ENCODE results near the gene TMEM163. TPM values are rescaled to one million over a fixed set of nuclear protein-coding genes. Genes with fewer than 3 reads are reported as not detected.
"Not testable (repeated sequence)": the region's sequence is repeated elsewhere in the genome, so short reads cannot be mapped to it uniquely, and the experiment has no call there.

Gene TMEM163
- total RNA-seq, 4 donors from 2014 or later = 0.27 to 4.7 (median 1.1) TPM

DNA sequence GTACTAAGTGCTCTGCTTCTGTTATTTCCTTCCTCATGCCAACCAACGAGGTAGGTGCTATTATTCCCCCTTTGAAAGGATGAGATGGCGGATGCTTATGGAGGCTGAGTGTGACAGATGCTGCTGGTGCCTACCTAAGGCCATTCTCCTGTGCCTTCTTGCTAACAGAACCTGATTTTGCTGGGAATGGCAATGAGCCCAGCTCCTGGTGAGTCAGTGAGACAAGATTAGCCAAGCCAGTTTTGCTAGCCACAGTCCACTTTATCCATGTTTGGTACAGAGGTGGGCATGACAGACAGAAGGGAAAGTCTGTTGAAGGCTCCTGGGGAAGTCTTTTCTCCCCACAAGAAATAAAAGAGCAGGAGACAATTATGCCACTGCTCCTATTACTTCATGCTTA is 43.7 kb upstream of the TMEM163 start:
- no peaks in the 10 kb centered on the region for H3K4me1 ChIP-seq
- no peak for TF ChIP-seq POLR2A (IDR thresholded peaks at IDR 0.05)
- TF ChIP-seq, protein P1, sequence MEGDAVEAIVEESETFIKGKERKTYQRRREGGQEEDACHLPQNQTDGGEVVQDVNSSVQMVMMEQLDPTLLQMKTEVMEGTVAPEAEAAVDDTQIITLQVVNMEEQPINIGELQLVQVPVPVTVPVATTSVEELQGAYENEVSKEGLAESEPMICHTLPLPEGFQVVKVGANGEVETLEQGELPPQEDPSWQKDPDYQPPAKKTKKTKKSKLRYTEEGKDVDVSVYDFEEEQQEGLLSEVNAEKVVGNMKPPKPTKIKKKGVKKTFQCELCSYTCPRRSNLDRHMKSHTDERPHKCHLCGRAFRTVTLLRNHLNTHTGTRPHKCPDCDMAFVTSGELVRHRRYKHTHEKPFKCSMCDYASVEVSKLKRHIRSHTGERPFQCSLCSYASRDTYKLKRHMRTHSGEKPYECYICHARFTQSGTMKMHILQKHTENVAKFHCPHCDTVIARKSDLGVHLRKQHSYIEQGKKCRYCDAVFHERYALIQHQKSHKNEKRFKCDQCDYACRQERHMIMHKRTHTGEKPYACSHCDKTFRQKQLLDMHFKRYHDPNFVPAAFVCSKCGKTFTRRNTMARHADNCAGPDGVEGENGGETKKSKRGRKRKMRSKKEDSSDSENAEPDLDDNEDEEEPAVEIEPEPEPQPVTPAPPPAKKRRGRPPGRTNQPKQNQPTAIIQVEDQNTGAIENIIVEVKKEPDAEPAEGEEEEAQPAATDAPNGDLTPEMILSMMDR (IDR thresholded peaks at IDR 0.05) = no peak
- WGBS, 2 donors = 84% methylated on average over 2 of the region's 2 CpGs
- intact Hi-C loops (cut with DNase I) = no loop called here
- no peak overlapping the region for H3K4me3 ChIP-seq (replicated peaks in 1 of 3)
- H3K9me3 ChIP-seq = no peaks in the 10 kb centered on the region
- no peak for DNase-seq
- no peaks in the 10 kb centered on the region for H3K36me3 ChIP-seq
- no peak overlapping the region for H3K27ac ChIP-seq
- no peaks in the 10 kb centered on the region for H3K27me3 ChIP-seq

DNA sequence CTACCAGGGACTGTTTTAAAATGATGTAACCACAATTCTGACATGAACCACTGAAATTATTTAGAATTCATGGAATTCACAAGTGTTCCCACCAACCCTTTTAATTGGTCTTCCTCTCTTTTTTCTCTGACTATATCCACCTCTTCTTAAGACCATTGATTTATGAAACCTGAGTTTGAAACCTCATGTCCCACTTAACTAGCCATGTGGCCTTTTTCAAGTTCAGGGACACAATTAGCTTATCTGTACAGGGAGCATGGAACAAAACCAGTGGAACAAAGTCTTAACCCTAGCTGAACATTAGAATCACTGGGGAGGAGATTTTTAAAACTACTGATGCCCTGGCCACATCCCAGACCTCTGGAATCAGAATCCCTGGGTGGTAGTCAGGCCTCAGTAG is 41.6 kb upstream of the TMEM163 start:
- DNase-seq = no peak
- Histone ChIP-seq H3K4me3 (replicated peaks in 1 of 3) (no peak overlapping the region), H3K36me3 (no peaks in the 10 kb centered on the region), H3K9me3 (no peaks in the 10 kb centered on the region), H3K4me1 (no peaks in the 10 kb centered on the region), H3K27ac (no peak overlapping the region), H3K27me3 (no peaks in the 10 kb centered on the region)
- no peak for TF ChIP-seq POLR2A (IDR thresholded peaks at IDR 0.05)
- TF ChIP-seq, protein P1 (IDR thresholded peaks at IDR 0.05) = no peak
- intact Hi-C loops (cut with DNase I) = no loop called here

DNA sequence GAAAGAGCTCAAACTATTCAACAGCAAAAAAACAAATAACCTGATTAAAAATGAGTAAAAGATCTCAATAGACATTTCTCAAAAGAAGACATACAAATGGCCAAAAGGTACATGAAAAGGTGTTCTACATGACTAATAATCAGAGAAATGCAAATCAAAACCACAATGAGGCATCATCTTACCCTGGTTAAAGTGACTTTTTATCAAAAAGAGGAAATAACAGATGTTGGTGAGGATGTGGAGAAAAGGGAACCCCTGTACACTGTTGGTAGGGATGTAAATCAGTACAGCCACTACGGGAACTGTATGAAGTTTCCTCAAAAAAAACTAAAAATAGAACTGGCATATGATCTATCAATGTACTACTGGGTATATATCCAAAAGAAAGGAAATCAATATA is 39.8 kb upstream of the TMEM163 start:
- H3K27me3 ChIP-seq = no peaks in the 10 kb centered on the region
- no peaks in the 10 kb centered on the region for H3K9me3 ChIP-seq
- H3K4me1 ChIP-seq = no peaks in the 10 kb centered on the region
- no peak overlapping the region for H3K27ac ChIP-seq
- H3K36me3 ChIP-seq = no peaks in the 10 kb centered on the region
- intact Hi-C loops (cut with DNase I) = no loop called here
- H3K4me3 ChIP-seq (replicated peaks in 1 of 3) = no peak overlapping the region
- 78 to 79% methylated on average over 1 of the region's 1 CpG for WGBS, 2 donors
- TF ChIP-seq, protein P1 (IDR thresholded peaks at IDR 0.05) = no peak
- no peak for TF ChIP-seq POLR2A (IDR thresholded peaks at IDR 0.05)
- DNase-seq = no peak

DNA sequence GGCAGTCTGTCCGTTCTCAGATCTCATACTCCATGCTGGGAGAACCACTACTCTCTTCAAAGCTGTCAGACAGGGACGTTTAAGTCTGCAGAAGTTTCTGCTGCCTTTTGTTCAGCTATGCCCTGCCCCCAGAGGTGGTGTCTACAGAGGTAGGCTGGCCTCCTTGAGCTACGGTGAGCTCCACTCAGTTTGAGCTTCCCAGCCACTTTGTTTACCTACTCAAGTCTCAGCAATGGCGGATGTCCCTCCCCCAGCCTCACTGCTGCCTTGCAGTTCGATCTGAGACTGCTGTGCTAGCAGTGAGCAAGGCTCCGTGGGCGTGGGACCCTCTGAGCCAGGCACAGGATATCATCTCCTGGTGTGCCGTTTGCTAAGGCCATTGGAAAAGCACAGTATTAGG is 33.2 kb upstream of the TMEM163 start:
- H3K4me3 ChIP-seq (replicated peaks in 1 of 3); DNase-seq; H3K27ac ChIP-seq; H3K9me3 ChIP-seq; H3K4me1 ChIP-seq; H3K36me3 ChIP-seq; intact Hi-C loops (cut with DNase I); H3K27me3 ChIP-seq: not testable (repeated sequence)
- 40 to 45% methylated on average over 7 of the region's 8 CpGs for WGBS, 2 donors

DNA sequence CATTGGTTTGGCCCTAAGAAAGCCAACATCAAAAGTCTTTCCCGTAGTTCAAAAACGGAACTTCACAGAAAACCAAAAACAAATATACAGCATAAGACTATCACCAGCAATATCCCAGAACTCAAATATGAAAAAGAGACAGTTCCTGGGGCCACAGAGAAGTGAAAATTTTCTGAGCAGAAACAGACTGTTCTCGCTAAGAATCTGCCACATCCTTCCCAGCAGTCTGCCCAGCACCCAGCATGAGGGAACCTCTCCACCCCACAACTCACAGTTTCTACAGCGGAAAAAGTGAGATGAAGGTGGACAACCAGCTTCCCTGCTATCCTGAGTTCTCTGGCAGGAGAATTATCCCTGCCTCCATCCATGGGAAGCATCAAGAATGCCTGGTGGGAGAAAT is 26.7 kb upstream of the TMEM163 start:
- no peaks in the 10 kb centered on the region for H3K4me1 ChIP-seq
- TF ChIP-seq, protein P1 (IDR thresholded peaks at IDR 0.05) = no peak
- no peak for TF ChIP-seq POLR2A (IDR thresholded peaks at IDR 0.05)
- intact Hi-C loops (cut with DNase I) = no loop called here
- H3K27ac ChIP-seq = no peak overlapping the region
- H3K27me3 ChIP-seq = no peaks in the 10 kb centered on the region
- no peak for DNase-seq
- 81 to 89% methylated on average over 4 of the region's 4 CpGs for WGBS, 2 donors
- H3K9me3 ChIP-seq = no peaks in the 10 kb centered on the region
- H3K36me3 ChIP-seq = no peaks in the 10 kb centered on the region
- H3K4me3 ChIP-seq (replicated peaks in 1 of 3) = no peak overlapping the region

DNA sequence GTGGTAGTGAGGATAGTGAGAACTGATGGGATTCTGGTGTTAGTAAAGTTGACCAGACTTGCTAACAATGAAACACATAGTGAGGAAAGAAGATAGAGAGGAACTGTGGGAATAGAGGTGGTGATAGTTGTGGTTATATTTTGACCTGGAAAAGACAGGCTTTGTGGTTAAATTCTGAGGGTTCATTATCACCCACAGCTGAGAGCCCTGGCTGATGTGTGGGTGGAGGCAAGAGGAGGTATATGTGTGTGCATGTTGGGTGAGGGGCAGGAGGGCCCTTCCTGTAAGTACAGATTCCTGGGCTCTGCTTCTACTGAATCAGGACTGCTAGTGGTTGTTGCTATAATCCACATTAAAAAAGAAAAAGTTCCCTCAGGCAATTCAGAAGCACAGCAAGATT is 26.2 kb upstream of the TMEM163 start:
- intact Hi-C loops (cut with DNase I) = no loop called here
- H3K27ac ChIP-seq = no peak overlapping the region
- no peak for TF ChIP-seq POLR2A (IDR thresholded peaks at IDR 0.05)
- TF ChIP-seq, protein P1 (IDR thresholded peaks at IDR 0.05) = no peak
- no peaks in the 10 kb centered on the region for H3K27me3 ChIP-seq
- H3K4me1 ChIP-seq = no peaks in the 10 kb centered on the region
- H3K9me3 ChIP-seq = no peaks in the 10 kb centered on the region
- no peak overlapping the region for H3K4me3 ChIP-seq (replicated peaks in 1 of 3)
- no peaks in the 10 kb centered on the region for H3K36me3 ChIP-seq
- DNase-seq = no peak

Data from thyroid gland (tissue), 4 donors.